Cardiac muscle cell (in vitro differentiated cells and primary cell): ENCODE results near the gene PINLYP. TPM values are rescaled to one million over a fixed set of nuclear protein-coding genes. Genes with fewer than 3 reads are reported as not detected.
"Not testable (repeated sequence)": the region's sequence is repeated elsewhere in the genome, so short reads cannot be mapped to it uniquely, and the experiment has no call there.

Source experiments
- DNase-seq, 2 donors: peaks; one replicate each; pipeline versions ENCODE4 v3.0.0 to v3.0.0-alpha.2; 2010 to 2017; ENCODE audit warnings: low read depth in 1 of 2, low spot score in 1 of 2
- H3K27ac ChIP-seq: fragments of 200-600 bp; sonication (generic); 2 replicates; pipeline ENCODE4 v1.5.1; 2016
- H3K27me3 ChIP-seq: fragments of 200-600 bp; sonication (generic); 2 replicates; pipeline ENCODE4 v1.6.0; 2016; ENCODE audit warnings: control low read depth
- H3K36me3 ChIP-seq: fragments of 200-600 bp; sonication (generic); 2 replicates; pipeline ENCODE4 v1.5.1; 2016; ENCODE audit warnings: control low read depth
- H3K4me1 ChIP-seq: fragments of 200-600 bp; sonication (generic); 2 replicates; pipeline ENCODE4 v1.8.1; 2017; ENCODE audit warnings: low read depth, mild to moderate bottlenecking, mixed run types
- H3K4me3 ChIP-seq: fragments of 200-600 bp; sonication (generic); 2 replicates; pipeline ENCODE4 v1.5.1; 2016; ENCODE audit warnings: mild to moderate bottlenecking
- H3K9me3 ChIP-seq: fragments of 200-600 bp; sonication (generic); 2 replicates; pipeline ENCODE4 v1.5.1; 2017; ENCODE audit warnings: low read depth, mild to moderate bottlenecking, control low read depth
- polyA plus RNA-seq: library from polyadenylated mRNA; unstranded; fragments of >200 nt; fragmentation: Nextera tagmentation; extraction: Ambion mirVana; gene quantifications from 2 replicates; pipeline ENCODE4 v1.2.1, GENCODE V29; 2016
- total RNA-seq: library from RNA; depleted of rRNA; stranded (reverse); fragments of >200 nt; gene quantifications from 2 replicates; pipeline ENCODE4 v1.2.3, GENCODE V29; 2016
- TF ChIP-seq, protein P1 (sequence below): IDR thresholded peaks from 2 replicates; pipeline ENCODE4 v1.5.1; 2012; ENCODE audit warnings: low read depth, mild to moderate bottlenecking, low read length

The PINLYP gene
- total and polyA plus RNA-seq, 2 experiments from 2014 or later, result 8.7 to 12.1 TPM

DNA sequence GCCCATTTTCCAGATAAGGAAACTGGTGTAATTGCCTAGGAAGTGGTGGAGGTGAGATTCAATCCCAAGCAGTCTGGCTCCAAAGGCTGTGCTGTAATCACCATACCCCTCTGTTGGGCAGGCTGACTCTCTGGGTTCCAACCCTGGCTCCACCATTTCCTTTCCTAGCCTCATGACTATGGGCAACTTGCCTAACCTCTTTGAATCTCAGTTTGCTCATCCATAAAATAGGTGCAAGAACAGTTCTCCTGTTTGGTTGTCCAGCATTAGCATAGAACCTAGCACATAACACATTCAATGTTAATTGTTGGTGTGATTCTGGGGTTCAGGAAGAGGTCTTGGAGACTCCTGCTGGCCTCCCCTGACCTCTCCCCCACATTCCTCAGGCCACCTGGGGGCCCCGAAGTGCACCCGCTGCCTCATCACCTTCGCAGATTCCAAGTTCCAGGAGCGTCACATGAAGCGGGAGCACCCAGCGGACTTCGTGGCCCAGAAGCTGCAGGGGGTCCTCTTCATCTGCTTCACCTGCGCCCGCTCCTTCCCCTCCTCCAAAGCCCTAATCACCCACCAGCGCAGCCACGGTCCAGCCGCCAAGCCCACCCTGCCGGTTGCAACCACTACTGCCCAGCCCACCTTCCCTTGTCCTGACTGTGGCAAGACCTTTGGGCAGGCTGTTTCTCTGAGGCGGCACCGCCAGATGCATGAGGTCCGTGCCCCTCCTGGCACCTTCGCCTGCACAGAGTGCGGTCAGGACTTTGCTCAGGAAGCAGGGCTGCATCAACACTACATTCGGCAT is 23.0 kb downstream of the PINLYP start:
- TF ChIP-seq, protein P1, sequence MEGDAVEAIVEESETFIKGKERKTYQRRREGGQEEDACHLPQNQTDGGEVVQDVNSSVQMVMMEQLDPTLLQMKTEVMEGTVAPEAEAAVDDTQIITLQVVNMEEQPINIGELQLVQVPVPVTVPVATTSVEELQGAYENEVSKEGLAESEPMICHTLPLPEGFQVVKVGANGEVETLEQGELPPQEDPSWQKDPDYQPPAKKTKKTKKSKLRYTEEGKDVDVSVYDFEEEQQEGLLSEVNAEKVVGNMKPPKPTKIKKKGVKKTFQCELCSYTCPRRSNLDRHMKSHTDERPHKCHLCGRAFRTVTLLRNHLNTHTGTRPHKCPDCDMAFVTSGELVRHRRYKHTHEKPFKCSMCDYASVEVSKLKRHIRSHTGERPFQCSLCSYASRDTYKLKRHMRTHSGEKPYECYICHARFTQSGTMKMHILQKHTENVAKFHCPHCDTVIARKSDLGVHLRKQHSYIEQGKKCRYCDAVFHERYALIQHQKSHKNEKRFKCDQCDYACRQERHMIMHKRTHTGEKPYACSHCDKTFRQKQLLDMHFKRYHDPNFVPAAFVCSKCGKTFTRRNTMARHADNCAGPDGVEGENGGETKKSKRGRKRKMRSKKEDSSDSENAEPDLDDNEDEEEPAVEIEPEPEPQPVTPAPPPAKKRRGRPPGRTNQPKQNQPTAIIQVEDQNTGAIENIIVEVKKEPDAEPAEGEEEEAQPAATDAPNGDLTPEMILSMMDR, result no peak
- Histone ChIP-seq H3K36me3 (peaks cover 3% of the 10 kb centered on the region), H3K27ac (no peak overlapping the region), H3K9me3 (no peaks in the 10 kb centered on the region), H3K27me3 (no peaks in the 10 kb centered on the region), H3K4me1 (peaks cover 3% of the 10 kb centered on the region), H3K4me3 (no peak overlapping the region)
- no peak for DNase-seq

DNA sequence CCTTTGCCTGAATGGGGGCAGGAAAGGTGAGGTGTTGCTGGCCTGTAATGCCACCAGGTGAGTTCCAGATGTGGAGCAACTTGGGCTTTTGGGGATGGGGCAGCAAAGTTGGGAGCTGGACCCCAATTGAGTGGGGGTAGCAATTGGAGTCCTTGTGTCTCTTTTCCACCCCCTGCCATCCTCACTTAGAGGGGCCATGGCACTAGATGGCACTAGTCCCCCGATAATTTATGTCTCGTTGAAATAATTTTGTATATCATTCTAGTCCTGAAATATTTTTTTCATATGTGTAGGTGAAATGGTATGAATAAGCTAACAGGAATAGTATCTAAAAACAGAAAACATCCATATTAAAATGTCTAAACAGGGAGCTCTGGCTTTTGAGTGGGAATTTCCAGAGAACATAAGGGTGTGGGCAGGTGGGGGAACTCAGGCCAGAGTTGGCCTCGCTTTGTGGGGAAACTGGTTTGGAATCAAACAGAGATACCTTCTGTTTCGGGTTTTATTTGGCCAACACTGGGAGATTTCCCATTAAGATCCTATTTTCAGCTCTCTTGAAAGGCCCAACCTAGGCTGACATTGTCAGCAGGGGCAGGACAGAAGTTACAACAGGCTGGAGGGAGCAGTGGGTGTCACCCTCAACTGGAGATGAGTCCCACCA is 24.2 kb downstream of the PINLYP start:
- H3K4me1 ChIP-seq, result peaks cover 3% of the 10 kb centered on the region
- no peaks in the 10 kb centered on the region for H3K9me3 ChIP-seq
- TF ChIP-seq, protein P1, result no peak
- H3K4me3 ChIP-seq, result no peak overlapping the region
- no peak overlapping the region for H3K27ac ChIP-seq
- H3K36me3 ChIP-seq, result peaks cover 3% of the 10 kb centered on the region
- H3K27me3 ChIP-seq, result no peaks in the 10 kb centered on the region
- no peak for DNase-seq

DNA sequence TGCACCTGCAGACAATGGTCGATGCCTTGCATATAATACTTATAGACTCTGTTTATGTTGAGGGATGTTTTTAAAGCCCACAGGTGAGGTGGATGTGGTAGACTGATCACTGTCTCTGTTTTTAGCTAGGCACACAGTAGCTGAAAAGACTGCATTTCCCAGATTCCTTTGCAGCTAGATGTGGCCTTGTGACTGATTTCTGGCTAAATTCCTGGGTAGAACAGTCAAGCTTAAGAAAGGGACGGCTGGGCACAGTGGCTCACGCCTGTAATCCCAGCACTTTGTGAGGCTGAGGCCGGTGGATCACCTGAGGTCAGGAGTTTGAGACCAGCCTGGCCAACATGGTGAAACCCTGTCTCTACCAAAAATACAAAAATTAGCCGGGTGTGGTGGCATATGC is 24.7 kb downstream of the PINLYP start:
- H3K36me3 ChIP-seq, H3K4me3 ChIP-seq, H3K27ac ChIP-seq, DNase-seq, H3K4me1 ChIP-seq, H3K9me3 ChIP-seq, H3K27me3 ChIP-seq: not testable (repeated sequence)

DNA sequence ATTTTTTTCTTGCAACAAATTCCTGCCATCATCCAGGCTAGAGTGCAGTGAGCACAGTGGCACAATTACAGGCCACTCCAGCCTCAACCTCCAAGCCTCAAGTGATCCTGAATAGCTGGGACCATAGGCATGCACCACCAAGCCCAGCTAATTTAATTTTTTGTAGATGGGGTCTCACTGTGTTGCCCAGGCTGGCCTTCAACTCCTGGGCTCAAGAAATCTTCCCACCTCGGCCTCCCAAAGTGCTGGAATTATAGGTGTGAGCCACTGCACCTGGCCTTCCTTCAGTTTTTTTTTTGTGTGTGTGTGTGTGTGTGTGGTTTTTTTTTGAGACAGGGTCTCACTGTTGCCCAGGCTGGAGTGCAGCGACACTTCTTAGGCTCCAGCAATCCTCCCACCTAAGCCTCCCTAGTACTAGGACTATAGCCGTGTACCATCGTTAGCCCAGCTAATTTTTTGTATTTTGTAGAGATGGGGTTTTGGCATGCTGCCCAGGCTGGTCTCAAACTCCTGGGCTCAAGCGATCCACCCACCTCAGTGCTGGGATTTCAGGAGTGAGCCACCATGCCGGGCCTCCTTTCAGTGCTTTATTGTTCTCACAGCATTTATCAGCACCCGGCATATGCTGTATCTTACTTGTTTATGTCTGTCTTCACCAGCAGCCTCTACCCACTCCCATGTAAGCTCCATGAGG is 30.4 kb downstream of the PINLYP start:
- no peaks in the 10 kb centered on the region for H3K27me3 ChIP-seq
- no peak for DNase-seq
- H3K36me3 ChIP-seq, result peaks cover 7% of the 10 kb centered on the region
- H3K9me3 ChIP-seq, result no peaks in the 10 kb centered on the region
- no peak overlapping the region for H3K27ac ChIP-seq
- TF ChIP-seq, protein P1, result no peak
- H3K4me1 ChIP-seq, result no peaks in the 10 kb centered on the region
- H3K4me3 ChIP-seq, result no peak overlapping the region

DNA sequence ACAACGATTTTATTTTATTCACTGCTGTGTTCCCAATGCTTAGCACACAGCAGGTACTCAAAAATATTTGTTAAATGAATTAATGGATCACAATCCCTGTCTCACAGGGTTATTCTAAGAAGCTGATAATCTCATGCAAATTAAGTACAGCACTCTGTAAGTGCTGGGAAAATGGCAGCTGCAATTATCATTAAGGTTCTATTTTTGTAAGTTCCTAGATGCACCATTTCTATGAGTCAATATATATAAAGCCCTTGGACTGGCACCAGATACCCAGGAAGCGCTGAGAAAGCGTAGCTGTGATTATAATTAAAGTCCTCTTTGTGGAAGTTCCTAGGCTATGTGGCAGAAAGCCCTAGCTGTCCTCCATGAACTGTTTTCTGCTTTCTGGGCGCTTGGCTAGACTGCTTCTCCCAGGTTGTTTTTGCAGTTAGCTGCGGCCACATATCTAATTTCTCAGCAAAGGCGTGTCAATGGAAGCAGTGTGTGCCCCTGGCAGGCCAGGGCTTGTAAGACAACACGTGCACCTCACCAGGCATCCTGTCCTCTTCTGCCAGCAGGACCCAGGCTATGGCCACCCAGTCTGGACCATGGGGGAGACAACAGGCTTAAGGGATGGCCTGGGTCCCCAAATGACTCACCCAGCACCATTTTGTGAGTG is 31.1 kb downstream of the PINLYP start:
- H3K4me3 ChIP-seq, result no peak overlapping the region
- DNase-seq, result no peak
- H3K9me3 ChIP-seq, result no peaks in the 10 kb centered on the region
- no peaks in the 10 kb centered on the region for H3K4me1 ChIP-seq
- H3K27ac ChIP-seq, result no peak overlapping the region
- peaks cover 9% of the 10 kb centered on the region for H3K36me3 ChIP-seq
- TF ChIP-seq, protein P1, result no peak
- H3K27me3 ChIP-seq, result no peaks in the 10 kb centered on the region
